Measurements from ENCODE around the gene ADAMTS15.

- TF ChIP-seq POLR2A (IDR thresholded peaks at IDR 0.05; ENCODE audit: low read length) (no peak), GATA1 (IDR thresholded peaks at IDR 0.05; ENCODE audit: low read depth, low read length) (no peak)
These were observed 22.1 kb upstream of the ADAMTS15 start for GRCh38 chr11:130426223-130426836.
